HG03442 (cell line): ENCODE data around the gene RALGAPA2.

Experiments
- ATAC-seq: cut with Tn5 transposase; IDR thresholded peaks from one replicate; pipeline ENCODE4 v1.9.1; 2021; ENCODE audit warnings: mild to moderate bottlenecking, moderate library complexity; ENCODE audit not compliant: unreplicated experiment

Gene RALGAPA2

DNA sequence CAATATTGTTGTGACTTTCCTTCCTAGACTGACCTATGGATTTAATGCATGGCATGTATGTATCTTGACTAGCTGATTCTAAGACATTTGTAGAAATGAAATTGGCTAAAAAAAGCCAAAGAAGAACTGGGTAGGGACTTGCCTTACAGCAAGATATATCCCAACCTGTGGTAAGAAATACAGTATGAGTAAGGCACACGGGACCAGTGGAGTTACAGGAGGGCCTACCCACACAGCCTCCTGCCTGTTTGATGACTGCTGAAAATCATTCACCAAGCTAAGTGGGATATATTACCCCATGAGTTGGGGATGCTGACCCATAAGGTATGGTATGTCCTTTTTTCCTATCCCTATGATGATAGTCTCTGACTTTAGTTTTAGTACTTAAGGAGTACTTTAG is 232.3 kb downstream of the RALGAPA2 start:
- ATAC-seq, result no peak

DNA sequence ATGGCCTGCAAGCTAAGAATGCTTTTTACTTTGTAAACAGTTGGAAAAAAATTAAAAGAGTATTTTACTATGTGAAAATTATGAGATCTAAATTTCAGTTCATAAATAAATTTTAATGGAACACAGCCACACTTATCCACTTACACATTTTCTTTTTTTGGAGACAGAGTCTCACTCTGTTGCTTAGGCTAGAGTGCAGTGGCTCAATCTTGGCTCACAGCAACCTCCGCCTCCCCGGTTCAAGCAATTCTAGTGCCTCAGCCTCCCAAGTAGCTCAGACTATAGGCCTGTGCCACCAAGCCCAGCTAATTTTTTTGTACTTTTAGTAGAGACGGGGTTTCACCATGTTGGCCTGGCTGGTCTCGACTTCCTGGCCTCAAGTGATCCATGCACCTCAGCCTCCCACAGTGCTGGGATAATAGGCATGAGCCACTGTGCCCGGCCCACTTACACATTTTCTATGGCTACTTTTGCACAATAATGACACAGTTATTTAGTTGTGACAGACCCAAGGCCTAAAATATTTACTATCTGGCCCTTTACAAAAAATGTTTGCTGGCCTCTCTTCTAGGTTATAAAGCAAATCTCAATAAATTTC is 234.9 kb downstream of the RALGAPA2 start:
- no peak for ATAC-seq

DNA sequence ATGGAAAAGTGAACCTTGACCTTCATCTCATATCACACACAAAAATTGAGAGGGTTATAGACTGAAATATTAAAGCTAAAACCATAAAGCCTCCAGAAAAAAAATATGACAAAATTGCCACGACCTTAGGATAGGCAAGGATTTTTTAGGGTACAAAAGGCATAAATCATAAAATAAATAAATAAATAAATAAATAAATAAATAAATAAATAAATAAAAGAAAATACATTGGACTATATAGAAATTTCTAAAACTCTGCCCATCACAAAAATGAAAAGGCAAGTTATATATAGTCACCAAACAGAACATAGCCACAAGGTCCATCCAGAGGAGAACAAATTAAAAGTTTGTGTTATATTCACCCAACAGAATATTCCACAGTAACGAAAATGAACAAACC is 235.9 kb downstream of the RALGAPA2 start:
- ATAC-seq, result no peak

DNA sequence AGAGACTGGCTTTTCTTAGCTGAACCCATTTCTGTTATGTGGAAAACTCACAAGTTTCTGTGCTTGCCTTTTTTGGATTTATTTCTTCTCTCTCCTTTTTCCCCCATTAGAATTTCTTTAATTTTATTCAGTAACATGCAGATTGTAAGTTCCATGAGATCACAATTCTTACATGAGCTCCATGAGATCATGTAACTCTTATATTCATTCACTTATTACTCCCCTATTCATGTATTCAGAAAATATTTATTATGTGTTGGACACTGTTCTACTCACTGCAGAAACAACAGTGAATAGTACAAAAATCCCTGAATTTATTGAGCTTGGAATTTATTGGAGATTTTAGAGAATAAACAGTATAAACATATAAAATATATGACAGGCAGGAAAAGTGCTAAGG is 238.8 kb downstream of the RALGAPA2 start:
- no peak for ATAC-seq

DNA sequence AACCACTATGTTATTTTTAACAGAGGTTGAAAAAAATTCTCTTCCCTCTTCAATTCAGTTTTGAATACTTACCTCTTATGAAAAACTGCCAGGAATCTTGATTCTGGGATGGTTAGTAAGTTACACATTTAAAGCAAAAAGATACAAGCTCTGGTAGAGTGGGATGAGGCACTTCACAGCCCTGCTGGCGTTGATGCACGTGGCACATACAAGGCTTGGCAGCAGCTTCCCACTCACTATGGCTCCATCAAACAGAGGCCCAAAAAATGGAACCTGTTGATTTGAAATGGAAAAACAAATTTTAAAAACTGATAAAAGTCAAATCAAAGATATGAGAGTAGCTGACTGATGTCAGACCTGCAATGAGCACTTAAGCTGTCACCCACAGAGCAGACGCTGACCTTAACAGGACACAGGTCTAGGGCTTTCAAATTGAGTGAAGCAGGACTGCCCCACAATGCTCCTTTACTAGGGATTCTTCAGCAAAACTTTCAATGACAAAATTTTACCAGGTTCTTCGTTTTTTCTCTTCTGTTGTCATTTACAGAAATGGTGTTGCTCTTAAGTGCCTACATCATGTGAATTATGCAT is 239.7 kb downstream of the RALGAPA2 start:
- no peak for ATAC-seq

DNA sequence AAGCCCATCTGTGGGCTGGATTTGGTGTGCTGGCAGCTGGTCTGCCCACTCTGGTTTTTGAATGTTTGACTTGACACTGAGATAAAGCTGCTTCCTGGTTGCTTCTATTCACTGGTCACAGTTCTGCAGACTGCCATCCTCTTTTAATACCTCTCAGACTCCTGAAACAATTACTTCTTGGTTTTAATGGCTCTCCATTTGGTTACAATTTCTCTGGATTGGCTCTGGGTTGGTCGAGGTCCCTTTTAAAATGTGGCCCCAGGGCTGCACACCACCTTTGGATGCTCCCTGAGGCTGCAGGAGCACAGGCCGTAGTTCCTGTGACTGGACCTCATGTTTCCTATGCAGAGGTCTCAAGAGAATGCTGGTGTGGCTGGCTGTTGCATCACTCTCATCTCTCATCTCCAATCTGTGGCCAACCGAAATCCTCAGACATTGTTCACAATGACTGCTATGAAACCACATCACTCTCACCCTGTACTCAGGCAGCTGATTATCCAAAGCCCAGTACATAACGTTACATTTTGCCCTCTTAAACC is 246.0 kb downstream of the RALGAPA2 start:
- peak; percentile 92 for ATAC-seq

DNA sequence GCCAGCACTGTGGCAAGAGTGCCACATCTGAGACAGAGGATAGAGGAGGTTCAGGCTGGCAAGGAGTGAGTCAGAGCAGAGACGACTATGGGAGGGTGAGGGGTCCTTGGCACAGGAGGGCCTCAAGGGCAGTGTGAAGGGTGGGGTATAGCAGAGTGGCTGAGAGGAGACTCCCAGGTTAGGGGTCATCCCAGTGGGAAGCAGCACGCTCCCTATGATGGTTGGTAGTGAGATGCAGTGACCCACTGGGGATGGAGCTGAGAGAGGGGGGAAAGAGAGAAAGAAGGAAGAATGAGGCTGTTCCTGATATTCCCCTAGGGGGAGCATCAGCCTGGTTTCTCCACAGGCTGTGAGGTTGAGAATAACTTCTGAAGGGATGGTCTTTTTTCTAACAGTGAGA is 247.2 kb downstream of the RALGAPA2 start:
- ATAC-seq, result no peak

DNA sequence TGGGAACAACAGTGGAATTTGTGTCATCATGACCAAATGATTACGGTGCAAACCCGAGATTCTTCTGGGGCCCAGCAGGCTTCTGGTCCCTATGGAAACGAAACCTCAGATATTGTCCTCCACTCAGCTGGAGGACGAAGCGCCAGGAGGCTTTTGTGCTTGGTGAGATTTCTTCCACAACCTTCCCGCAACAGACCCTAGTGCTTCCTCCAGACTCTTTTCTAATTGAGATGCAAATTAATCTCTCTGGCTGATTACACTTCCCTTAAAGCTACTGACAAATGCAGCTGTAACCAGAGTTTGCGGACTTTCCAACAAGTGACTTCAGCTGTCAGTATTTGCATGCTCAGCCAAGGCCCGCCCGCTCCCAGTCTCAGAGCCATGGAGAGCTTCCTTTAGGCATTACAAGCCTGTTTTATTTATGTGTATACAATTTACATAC is 248.5 kb downstream of the RALGAPA2 start:
- ATAC-seq, result no peak

DNA sequence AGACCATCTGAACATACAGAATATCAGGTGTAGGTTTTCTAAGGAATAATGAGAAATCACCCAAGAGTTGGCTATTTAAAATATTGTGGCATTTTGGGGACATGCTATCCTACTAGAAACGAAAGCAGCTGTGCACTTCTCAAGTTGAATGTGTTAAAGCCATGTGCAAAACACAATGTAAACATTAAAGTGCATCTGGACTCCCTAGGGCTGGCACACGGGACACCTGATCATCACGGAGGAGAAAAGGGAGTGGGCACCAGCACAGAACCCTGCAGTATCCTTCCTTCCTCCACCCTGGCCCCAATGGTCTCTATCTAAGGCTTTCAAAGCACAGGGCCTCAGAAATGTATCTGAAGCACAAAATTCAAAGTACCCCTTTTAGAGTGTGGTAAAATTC is 250.3 kb downstream of the RALGAPA2 start:
- ATAC-seq, result no peak

DNA sequence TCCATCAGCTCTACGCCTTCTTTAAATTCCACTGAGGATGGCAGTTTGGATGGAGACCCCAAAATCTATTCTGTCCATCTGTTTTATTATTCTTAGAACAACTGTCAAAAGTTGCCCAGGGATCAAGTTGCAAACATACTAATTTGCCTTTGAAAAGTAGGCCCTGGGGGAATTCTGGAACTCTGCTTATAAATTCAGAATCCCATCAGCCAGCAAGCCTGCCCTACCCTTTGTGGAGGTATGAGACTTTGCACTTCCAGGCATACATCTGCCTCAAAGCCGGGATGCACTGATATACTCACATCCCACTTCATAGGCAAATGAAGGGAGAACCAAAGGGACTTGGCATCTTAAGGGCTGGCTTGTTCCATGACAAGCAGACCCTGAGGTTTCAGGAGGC is 250.9 kb downstream of the RALGAPA2 start:
- ATAC-seq, result no peak

DNA sequence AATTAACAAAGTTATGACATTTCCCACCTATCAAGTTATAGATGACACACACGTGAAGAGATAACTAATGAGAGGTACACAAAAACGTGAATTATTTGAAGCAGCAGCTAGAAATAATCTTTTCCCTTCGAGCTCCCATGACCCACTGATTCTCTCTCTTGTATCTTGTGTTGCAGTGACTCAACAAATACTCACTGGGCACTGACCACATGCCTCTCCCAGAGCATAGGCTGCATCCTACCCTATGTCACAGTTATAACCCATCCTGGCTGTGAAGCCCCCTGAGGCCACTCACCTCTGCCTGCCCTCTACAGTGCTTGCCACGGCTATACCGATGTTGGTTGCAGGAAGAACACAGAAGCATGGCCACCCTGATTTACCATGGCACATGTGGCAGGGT is 252.7 kb downstream of the RALGAPA2 start:
- no peak for ATAC-seq

DNA sequence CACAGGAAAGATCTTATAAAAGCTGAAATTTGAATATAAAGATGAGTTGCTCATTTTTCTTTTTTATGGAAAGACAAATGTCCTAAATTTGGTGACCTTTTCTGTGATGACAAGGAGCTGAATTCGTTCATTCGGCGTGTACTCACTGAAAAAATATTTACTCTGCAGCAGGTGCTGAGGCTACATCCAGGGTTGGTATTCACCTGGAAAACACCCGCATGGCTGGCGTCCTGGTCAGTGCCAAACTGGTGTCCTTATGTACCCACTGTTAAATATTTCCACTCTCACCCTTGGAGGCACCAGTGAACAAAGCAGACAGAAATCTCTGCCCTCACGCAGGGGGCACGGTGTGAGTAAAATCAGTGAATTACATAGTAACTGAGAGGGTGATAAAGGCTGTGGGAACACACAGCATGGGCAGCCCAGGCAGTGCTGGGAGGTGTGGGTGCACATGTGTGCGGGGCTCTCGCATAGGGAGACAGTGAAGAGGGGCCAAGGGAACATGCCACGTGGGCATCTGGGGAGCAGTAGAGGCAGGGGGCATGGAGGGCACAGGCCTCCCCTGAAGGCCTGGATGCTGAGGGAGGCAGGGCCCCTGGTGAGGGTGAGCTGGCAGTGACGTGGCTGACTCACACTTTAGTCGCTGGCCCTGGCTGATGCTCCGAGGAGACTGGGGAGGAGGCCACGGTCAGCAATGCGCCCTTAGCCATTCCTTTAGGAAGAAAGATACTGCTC is 254.9 kb downstream of the RALGAPA2 start:
- ATAC-seq, result no peak

DNA sequence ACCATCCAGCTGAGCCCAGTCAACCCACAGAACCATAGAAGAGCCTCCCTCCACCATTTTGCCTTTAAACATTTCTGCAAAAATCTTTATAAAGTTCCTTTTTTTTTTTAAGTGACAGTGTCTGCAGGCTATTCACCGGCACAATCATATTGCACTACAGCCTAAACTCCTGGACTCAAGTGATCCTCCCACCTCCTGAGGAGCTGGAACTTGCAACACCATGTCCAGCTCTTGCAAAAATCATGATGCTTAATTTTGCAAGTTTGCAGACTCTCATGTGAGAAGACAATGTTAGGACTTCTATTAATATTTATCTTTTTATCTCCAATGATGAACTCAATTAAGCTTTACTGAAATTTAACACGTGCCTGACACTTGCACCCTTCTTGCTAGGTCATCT is 255.7 kb downstream of the RALGAPA2 start:
- no peak for ATAC-seq

DNA sequence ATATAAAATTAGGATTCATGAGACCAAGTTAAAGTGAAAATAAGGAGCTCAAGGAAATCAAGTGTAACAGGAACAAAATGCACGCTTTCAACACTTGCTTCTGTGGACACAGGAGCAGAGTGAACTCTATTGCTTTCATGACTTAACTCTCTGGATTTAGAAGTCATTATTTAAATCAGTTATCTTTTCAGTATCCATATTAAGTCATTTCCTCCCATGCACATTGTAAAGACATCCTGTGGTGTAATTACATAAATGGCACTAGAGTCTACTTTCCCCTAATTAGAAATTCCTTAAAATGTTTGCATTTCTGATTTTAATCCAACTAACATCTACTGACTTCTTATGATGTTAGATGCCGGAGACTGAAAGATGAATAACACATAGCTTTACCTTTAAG is 256.5 kb downstream of the RALGAPA2 start:
- no peak for ATAC-seq

DNA sequence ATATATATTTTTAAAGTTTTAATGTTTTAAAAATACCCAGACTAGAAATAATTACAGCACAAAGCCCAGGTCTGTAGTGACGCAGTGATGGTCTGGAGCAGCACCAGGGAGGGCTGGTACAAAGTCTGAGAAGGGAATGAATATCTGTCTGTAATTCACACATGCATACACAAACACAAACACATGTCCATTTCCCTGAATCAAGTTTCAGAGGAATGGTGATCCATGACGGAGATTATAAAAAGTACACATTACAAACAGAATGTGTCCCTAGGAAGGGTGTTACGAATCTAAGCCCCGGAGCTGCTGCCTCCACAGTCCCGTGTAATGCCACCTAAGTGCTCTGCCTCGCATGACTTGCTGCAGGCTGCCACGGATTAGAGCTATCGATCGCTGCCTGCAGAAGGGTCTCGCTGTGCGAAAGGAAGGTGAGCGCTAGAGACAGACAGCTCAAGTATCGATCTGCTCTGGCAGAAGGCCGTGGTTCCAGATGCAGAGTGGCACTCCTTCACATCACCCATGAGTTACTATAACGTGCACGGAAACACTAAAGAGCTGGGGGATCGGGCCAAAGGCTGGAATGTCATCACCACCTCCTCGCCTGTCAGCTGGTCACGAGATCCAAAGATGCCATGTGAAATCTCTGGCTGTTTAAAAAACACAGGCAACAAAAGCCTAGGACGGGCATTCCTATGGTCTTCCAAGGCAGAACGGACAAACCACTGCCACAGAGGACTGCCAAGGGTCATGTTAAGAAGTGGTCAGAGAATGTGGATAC is 257.4 kb downstream of the RALGAPA2 start:
- ATAC-seq, result no peak

DNA sequence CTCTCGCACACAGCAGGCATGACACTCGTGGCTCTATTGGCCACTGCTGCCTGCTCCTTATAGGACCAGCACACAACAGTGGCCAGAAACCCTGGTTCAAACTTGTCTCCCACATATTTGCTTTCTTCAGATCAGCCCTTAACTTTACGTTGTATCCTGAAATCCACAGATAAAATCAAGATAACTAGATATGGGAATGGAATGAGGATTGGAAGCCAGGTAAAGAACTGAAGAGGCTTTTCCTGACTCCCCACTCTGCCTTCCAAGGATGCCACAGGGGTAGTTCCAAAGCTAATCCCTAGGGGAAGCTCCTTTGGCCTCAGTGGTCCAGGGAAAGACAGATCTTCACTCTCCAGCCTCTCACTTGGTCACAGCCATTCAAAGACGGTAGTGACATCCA is 258.1 kb downstream of the RALGAPA2 start:
- ATAC-seq, result no peak

DNA sequence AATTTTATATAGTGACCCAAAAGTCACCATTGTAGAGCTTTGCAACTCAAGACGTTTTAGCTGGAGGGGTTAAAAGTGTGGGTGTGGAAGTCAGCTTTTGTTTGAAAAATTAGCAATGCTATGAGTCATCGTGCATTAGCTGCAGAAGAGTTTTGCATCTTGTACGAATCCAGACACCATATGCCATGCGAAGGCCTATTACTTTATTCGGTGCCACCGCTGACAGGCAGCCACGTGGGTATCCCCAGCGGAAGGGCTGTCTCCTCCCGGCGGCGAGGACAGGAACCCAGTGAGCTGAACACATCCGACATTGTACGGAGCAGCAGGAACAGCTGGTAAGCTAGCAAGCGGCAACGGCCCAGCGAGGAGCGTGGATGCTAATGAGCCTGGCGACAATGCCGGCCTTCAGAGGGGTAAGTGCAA is 260.2 kb downstream of the RALGAPA2 start:
- ATAC-seq, result peak; percentile 91

DNA sequence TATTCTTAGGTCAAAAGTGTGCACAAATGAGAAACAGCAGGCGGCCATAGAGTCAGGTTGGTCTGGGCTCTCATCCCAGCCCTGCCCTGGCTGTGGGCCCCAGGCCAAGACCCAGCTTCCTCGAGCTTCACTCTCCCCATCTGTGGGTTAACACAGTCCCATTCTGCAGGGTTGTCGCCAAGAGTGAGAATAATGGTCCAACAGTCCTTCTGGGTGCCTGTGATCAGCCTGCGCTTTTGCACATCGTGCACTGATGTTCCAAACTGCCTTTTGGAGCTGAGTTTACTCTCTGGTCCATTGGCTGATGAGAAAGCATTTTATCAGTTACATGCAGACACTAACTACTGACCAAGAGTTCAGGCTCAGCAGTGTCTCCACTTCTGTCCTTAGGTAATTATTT is 261.9 kb downstream of the RALGAPA2 start:
- ATAC-seq, result no peak

DNA sequence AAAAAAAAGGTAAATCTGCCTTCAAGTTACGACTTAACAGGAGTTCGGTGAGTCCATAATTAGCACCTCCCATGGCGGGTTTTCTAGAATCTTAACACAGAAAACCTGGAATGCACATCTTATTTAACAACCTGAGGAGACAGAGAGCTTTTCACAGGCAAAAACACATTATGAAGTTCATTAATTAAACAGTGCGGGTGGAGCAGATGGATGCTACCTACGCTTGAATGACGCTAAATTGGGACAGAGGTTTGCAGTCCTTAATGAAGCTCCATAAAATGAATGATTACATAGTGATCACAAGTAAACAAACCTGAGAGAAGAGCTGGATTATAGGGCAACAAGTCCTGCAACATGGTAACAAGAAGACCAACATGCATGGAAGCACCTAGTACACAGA is 263.6 kb downstream of the RALGAPA2 start:
- no peak for ATAC-seq

DNA sequence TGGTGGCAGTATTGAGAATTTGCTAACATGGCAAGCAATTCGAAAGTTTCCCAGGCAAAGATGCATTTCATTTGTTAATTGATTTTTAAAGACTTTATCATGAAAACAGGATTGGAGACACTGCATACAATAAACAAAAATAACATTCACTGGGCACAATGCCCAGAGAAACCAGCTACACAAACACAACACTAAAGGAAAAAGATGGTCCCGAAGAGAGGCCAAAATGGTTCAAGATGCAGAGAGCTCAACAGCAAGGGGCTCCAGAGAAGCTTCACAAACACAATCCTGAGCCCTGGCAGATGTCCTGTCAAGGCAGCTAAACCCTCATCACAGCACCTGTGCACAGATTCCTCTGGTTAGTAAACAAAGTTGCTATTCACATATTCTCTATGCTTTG is 265.2 kb downstream of the RALGAPA2 start:
- ATAC-seq, result no peak

DNA sequence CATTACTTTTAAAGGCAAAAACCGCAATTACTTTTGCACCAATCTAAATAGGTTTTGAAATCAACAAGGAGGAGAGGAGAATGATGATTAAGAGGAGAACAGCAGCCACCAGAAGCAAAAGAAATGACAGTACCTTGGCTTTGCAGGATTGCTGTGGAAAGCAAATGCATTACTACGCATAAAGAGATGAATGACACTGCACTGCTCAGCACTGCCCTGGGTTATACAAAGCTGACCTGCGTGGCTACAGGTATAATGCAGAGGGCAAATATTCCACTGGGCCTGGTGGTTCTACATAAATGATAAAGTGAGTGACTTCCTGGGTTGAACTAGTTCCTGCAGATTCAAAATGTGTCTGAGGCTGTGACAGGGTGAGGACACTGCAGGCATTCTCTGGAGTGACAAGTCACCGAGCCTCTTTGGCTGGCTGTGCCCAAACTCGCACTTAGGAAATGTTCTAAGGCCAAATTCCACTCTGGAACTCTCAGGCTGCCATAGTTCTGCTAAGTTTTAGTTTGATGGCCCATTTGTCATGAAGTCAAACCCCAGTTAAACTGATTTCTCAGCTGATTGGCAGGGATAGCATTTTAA is 265.9 kb downstream of the RALGAPA2 start:
- no peak for ATAC-seq
